ENCODE measurements around the gene NFKBIE. TPM values are rescaled to one million over a fixed set of nuclear protein-coding genes. Genes with fewer than 3 reads are reported as not detected.
A peak's percentile ranks its signal among the peaks of the same experiment; 100 is the strongest.

NFKBIE gene
- total RNA-seq, 1 donor: 5.4 TPM

GRCh38 chr6:44222486-44223318 lies 42.6 kb downstream of the NFKBIE start:
- DNase-seq (ENCODE audit: low read depth): no peak
- H3K4me3 ChIP-seq (ENCODE audit: low read depth, low read length): peak overlapping the region; percentile 67
- TF ChIP-seq, protein P1, sequence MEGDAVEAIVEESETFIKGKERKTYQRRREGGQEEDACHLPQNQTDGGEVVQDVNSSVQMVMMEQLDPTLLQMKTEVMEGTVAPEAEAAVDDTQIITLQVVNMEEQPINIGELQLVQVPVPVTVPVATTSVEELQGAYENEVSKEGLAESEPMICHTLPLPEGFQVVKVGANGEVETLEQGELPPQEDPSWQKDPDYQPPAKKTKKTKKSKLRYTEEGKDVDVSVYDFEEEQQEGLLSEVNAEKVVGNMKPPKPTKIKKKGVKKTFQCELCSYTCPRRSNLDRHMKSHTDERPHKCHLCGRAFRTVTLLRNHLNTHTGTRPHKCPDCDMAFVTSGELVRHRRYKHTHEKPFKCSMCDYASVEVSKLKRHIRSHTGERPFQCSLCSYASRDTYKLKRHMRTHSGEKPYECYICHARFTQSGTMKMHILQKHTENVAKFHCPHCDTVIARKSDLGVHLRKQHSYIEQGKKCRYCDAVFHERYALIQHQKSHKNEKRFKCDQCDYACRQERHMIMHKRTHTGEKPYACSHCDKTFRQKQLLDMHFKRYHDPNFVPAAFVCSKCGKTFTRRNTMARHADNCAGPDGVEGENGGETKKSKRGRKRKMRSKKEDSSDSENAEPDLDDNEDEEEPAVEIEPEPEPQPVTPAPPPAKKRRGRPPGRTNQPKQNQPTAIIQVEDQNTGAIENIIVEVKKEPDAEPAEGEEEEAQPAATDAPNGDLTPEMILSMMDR (IDR thresholded peaks at IDR 0.05; ENCODE audit: insufficient read depth, low read length): no peak

GRCh38 chr6:44221961-44222335 lies 43.4 kb downstream of the NFKBIE start:
- H3K4me3 ChIP-seq (ENCODE audit: low read depth, low read length): no peak overlapping the region
- TF ChIP-seq, protein P1 (IDR thresholded peaks at IDR 0.05; ENCODE audit: insufficient read depth, low read length): no peak
- no peak for DNase-seq (ENCODE audit: low read depth)

GRCh38 chr6:44221291-44221960 lies 43.9 kb downstream of the NFKBIE start:
- H3K4me3 ChIP-seq (ENCODE audit: low read depth, low read length): no peak overlapping the region
- DNase-seq (ENCODE audit: low read depth): peak; percentile 88
- TF ChIP-seq, protein P1 (IDR thresholded peaks at IDR 0.05; ENCODE audit: insufficient read depth, low read length): peak; percentile 91

- TF ChIP-seq, protein P1 (IDR thresholded peaks at IDR 0.05; ENCODE audit: insufficient read depth, low read length): no peak
These were observed 44.4 kb downstream of the NFKBIE start for GRCh38 chr6:44220913-44221290.

GRCh38 chr6:44219815-44220784 lies 45.3 kb downstream of the NFKBIE start:
- DNase-seq (ENCODE audit: low read depth): no peak
- TF ChIP-seq, protein P1 (IDR thresholded peaks at IDR 0.05; ENCODE audit: insufficient read depth, low read length): no peak
- peak overlapping the region; percentile 46 for H3K4me3 ChIP-seq (ENCODE audit: low read depth, low read length)

More at GRCh38 chr6:44220913-44221290, 44.4 kb downstream of the NFKBIE start:
- H3K4me3 ChIP-seq (ENCODE audit: low read depth, low read length): no peak overlapping the region
- DNase-seq (ENCODE audit: low read depth): no peak

DNA sequence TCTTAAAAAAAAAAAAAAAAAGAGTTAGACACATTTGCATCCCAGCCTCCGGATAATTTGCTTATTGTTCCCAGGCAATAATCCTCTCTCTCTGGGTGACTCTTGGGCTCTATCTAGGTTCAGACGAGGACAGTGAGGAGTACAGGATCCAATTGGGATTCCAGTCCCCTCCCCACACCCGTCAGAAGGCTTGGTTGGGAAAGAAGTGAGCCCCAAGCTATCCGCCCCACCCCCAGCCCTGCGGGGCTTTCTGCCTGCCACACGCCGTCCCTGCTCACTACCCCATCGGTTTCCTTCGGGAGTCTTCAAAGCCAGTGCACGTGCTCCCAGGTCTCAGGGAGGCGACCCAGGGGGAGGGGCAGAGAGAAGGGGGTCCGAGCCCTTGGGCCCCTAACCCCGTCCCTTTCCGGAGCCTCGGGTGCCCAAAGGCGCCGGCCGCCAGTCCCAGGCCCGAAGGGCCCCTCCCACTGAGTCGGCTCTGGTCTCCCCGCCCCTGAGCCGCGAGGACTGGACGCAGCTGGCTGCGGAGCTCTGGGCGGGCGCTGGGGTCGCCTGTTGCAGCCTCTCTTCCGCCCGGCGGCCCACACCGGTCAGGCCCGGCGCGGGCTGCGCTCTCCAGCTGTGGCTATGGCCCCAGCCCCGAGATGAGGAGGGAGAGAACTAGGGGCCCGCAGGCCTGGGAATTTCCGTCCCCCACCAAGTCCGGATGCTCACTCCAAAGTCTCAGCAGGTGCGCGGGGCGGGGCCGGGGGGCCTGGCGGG lies 46.1 kb downstream of the NFKBIE start:
- H3K4me3 ChIP-seq (ENCODE audit: low read depth, low read length): peak overlapping the region; percentile 46
- TF ChIP-seq, protein P1 (IDR thresholded peaks at IDR 0.05; ENCODE audit: insufficient read depth, low read length): no peak
- DNase-seq (ENCODE audit: low read depth): no peak
